GM23338 (cell line): ENCODE measurements around the gene ARFGAP2. TPM values are rescaled to one million over a fixed set of nuclear protein-coding genes. Genes with fewer than 3 reads are reported as not detected.
"Not testable (repeated sequence)": the region's sequence is repeated elsewhere in the genome, so short reads cannot be mapped to it uniquely, and the experiment has no call there.

Source experiments
- ATAC-seq: fragments of 200-7000 bp; cut with Tn5 transposase; 3 replicates; pipeline ENCODE4 v1.9.1; 2020
- DNase-seq: peaks from one replicate; pipeline ENCODE4 v3.0.0-alpha.2; 2015; ENCODE audit warnings: low spot score
- H2AFZ ChIP-seq: fragments of 200-600 bp; sonication (generic); 2 replicates; pipeline ENCODE4 v1.8.0; 2016; ENCODE audit warnings: antibody characterized with exemption, mild to moderate bottlenecking, moderate library complexity
- H3F3A ChIP-seq: fragments of 200-600 bp; sonication (generic); replicated peaks from 2 replicates; pipeline ENCODE4 v1.8.0; 2017; ENCODE audit warnings: antibody characterized with exemption, mixed run types, low read depth
- H3K27ac ChIP-seq: fragments of 200-600 bp; sonication (generic); 2 replicates; pipeline ENCODE4 v1.6.1; 2016; ENCODE audit warnings: low read depth
- H3K27me3 ChIP-seq: fragments of 200-600 bp; sonication (generic); 2 replicates; pipeline ENCODE4 v1.8.0; 2016; ENCODE audit warnings: mild to moderate bottlenecking, mixed run types, moderate library complexity; ENCODE audit not compliant: insufficient read depth
- H3K36me3 ChIP-seq: fragments of 200-600 bp; sonication (generic); 2 replicates; pipeline ENCODE4 v1.8.0; 2016; ENCODE audit warnings: mild to moderate bottlenecking; ENCODE audit not compliant: insufficient read depth
- H3K4me1 ChIP-seq: fragments of 200-600 bp; sonication (generic); 2 replicates; pipeline ENCODE4 v1.8.0; 2016; ENCODE audit warnings: mild to moderate bottlenecking, moderate library complexity; ENCODE audit not compliant: insufficient read depth
- H3K4me2 ChIP-seq: fragments of 200-600 bp; sonication (generic); 2 replicates; pipeline ENCODE4 v1.7.1; 2017; ENCODE audit warnings: mixed run types
- H3K4me3 ChIP-seq: fragments of 200-600 bp; sonication (generic); 2 replicates; pipeline ENCODE4 v1.6.1; 2016; ENCODE audit warnings: mixed run types
- H3K79me2 ChIP-seq: fragments of 200-600 bp; sonication (generic); replicated peaks from 2 replicates; pipeline ENCODE4 v1.8.0; 2017; ENCODE audit warnings: mild to moderate bottlenecking; ENCODE audit not compliant: insufficient read depth
- H3K9me2 ChIP-seq: fragments of 200-600 bp; sonication (generic); 2 replicates; pipeline ENCODE4 v1.8.0; 2017; ENCODE audit not compliant: insufficient read depth
- H4K20me1 ChIP-seq: fragments of 200-600 bp; sonication (generic); replicated peaks from 2 replicates; pipeline ENCODE4 v1.8.0; 2017; ENCODE audit warnings: mild to moderate bottlenecking; ENCODE audit not compliant: insufficient read depth
- H3K27ac Mint-ChIP-seq: 2 replicates; pipeline ENCODE4 v1.8.0; 2020; ENCODE audit warnings: inconsistent platforms, mild to moderate bottlenecking, moderate library complexity, mixed read lengths
- H3K27me3 Mint-ChIP-seq: 3 replicates; pipeline ENCODE4 v1.8.0; 2022; ENCODE audit warnings: low read depth, mild to moderate bottlenecking, moderate library complexity, mixed read lengths, inconsistent platforms; ENCODE audit not compliant: insufficient read depth, poor library complexity
- H3K36me3 Mint-ChIP-seq: 3 replicates; pipeline ENCODE4 v1.8.0; 2021; ENCODE audit warnings: low read depth, mild to moderate bottlenecking, inconsistent platforms, moderate library complexity, mixed read lengths
- H3K4me1 Mint-ChIP-seq: 3 replicates; pipeline ENCODE4 v1.8.0; 2020; ENCODE audit warnings: mild to moderate bottlenecking, inconsistent platforms, mixed read lengths
- H3K4me3 Mint-ChIP-seq: 3 replicates; pipeline ENCODE4 v1.8.0; 2021; ENCODE audit warnings: moderate library complexity, mild to moderate bottlenecking, inconsistent platforms, mixed read lengths
- H3K9me3 Mint-ChIP-seq: 3 replicates; pipeline ENCODE4 v1.8.0; 2020; ENCODE audit warnings: moderate library complexity, mild to moderate bottlenecking, inconsistent platforms, mixed read lengths
- CREB1 ChIP-seq: fragments of 250-450 bp; sonication (Bioruptor Pico); IDR thresholded peaks from 2 replicates; pipeline ENCODE4 v1.5.0; 2020; ENCODE audit warnings: low read depth, mild to moderate bottlenecking, moderate library complexity
- CTCF ChIP-seq, 2 experiments: fragments of 200-600 bp in 1 of 2; sonication (generic) in 1 of 2; conservative IDR thresholded peaks; 2 replicates each; pipeline versions ENCODE4 v1.5.1 to v1.6.1; 2016 to 2017; ENCODE audit warnings: antibody characterized with exemption in 2 of 2, low read depth in 2 of 2, mild to moderate bottlenecking in 2 of 2, moderate library complexity in 1 of 2
- EZH2 ChIP-seq: fragments of 200-600 bp; sonication (generic); IDR thresholded peaks from one replicate; pipeline ENCODE4 v1.8.0; 2017; ENCODE audit warnings: antibody characterized with exemption, mild to moderate bottlenecking, low read depth; ENCODE audit not compliant: unreplicated experiment
- EZH2phosphoT487 ChIP-seq: fragments of 200-600 bp; sonication (generic); IDR thresholded peaks from one replicate; pipeline ENCODE4 v1.8.1; 2018; ENCODE audit warnings: antibody characterized with exemption; ENCODE audit not compliant: unreplicated experiment
- JUNB ChIP-seq: IDR thresholded peaks from one replicate; pipeline ENCODE4 v1.6.1; 2016; ENCODE audit warnings: antibody characterized with exemption; ENCODE audit not compliant: unreplicated experiment
- NANOG ChIP-seq: IDR thresholded peaks from 2 replicates; pipeline ENCODE4 v1.6.1; 2016; ENCODE audit warnings: antibody characterized with exemption, borderline replicate concordance
- POLR2AphosphoS5 ChIP-seq: IDR thresholded peaks from 2 replicates; pipeline ENCODE4 v1.6.1; 2016; ENCODE audit warnings: antibody characterized with exemption, low read depth
- STAT1 ChIP-seq: IDR thresholded peaks from one replicate; pipeline ENCODE4 v1.6.1; 2016; ENCODE audit warnings: antibody characterized with exemption; ENCODE audit not compliant: unreplicated experiment
- ZNF114 ChIP-seq: fragments of 250-450 bp; sonication (Bioruptor Pico); IDR thresholded peaks from 2 replicates; pipeline ENCODE4 v1.5.0; 2020; ENCODE audit warnings: mild to moderate bottlenecking, moderate library complexity
- ZNF331 ChIP-seq: fragments of 250-450 bp; sonication (Bioruptor Pico); IDR thresholded peaks from 2 replicates; pipeline ENCODE4 v1.5.0; 2020; ENCODE audit warnings: low read depth, mild to moderate bottlenecking, moderate library complexity
- polyA plus RNA-seq: library from polyadenylated mRNA; unstranded; fragments of >200 nt; fragmentation: Nextera tagmentation; extraction: Ambion mirVana; gene quantifications from 2 replicates; pipeline ENCODE4 v1.2.1, GENCODE V29; 2016
- total RNA-seq: library from RNA; depleted of rRNA; stranded (reverse); fragments of >200 nt; shearing (Covaris generic); gene quantifications from 2 replicates; pipeline ENCODE4 v1.2.3, GENCODE V29; 2014
- TF ChIP-seq, protein P1 (sequence below): fragments of 250-450 bp; sonication (Bioruptor Pico); IDR thresholded peaks from 2 replicates; pipeline ENCODE4 v1.5.0; 2020; ENCODE audit warnings: mild to moderate bottlenecking, moderate library complexity

ARFGAP2 gene
- total and polyA plus RNA-seq, 2 experiments from 2014 or later: 25.6 to 122 TPM

DNA sequence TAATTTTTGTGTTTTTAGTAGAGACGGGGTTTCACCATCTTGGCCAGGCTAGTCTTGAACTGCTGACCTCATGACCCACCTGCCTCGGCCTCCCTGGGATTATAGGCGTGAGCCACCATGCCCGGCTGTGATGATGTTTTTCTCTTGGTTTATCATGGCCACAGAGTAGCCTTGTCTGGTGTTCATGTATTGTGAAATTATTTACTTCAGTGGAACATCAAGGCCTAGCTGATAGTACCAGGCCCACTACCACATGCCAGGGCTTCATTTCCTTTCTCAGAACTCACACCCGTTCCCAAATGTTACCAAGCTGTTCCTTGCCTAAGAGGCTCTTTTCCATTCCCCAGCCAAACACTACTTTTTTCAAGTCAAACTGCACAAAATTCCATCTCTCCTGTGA is 31.9 kb upstream of the ARFGAP2 start (continued):
- TF ChIP-seq CTCF (conservative IDR thresholded peaks at IDR 0.05; ENCODE audit: low read depth in 2 of 2) (no peak), ZNF331 (CRISPR knock-in tag) (no peak), EZH2phosphoT487 (no peak), CREB1 (CRISPR knock-in tag) (no peak), NANOG (no peak), JUNB (no peak)

- not testable (repeated sequence) for H3K27me3 ChIP-seq, H3K27ac Mint-ChIP-seq, H3K27me3 Mint-ChIP-seq, ATAC-seq, H3K36me3 ChIP-seq, H3K9me2 ChIP-seq, DNase-seq, H3K4me1 Mint-ChIP-seq, H4K20me1 ChIP-seq, H3F3A ChIP-seq, H3K4me3 Mint-ChIP-seq, H2AFZ ChIP-seq, H3K27ac ChIP-seq, H3K9me3 Mint-ChIP-seq, H3K4me2 ChIP-seq, H3K4me3 ChIP-seq, H3K79me2 ChIP-seq, H3K36me3 Mint-ChIP-seq
- H3K4me1 ChIP-seq: peaks cover 11% of the 10 kb centered on the region
These were observed 31.4 kb upstream of the ARFGAP2 start for GRCh38 chr11:47208008-47208552.

DNA sequence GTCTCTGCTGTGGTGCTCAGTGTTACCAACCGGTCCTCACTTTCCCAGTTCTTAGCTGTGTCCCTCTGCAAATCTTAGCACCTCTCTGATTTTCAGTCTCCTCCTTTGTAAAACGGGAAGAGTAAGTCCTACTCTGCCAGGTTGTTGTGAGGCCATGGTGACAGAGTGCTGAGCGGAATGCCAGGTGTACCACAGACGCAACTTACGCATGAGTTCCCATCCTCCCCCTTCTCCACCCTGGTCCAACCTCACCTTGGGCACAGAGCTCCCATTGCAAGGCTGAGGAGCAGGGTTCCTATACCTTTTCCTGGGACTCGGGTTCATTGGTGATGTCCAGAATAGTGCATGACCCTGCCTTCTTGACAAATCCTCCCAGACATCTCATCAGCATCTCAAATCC is 30.8 kb upstream of the ARFGAP2 start:
- Histone ChIP-seq H2AFZ (no peak overlapping the region), H3K27me3 (no peaks in the 10 kb centered on the region), H3K9me2 (no peaks in the 10 kb centered on the region), H3F3A (no peaks in the 10 kb centered on the region), H3K79me2 (no peaks in the 10 kb centered on the region), H3K36me3 (no peaks in the 10 kb centered on the region), H3K4me1 (peaks cover 11% of the 10 kb centered on the region), H3K4me3 (no peak overlapping the region), H4K20me1 (no peaks in the 10 kb centered on the region), H3K27ac (no peak overlapping the region), H3K4me2 (no peak overlapping the region)
- Mint-ChIP-seq H3K27ac (no peak overlapping the region), H3K27me3 (peaks cover 9% of the 10 kb centered on the region), H3K4me1 (peaks cover 10% of the 10 kb centered on the region), H3K36me3 (no peaks in the 10 kb centered on the region), H3K9me3 (no peaks in the 10 kb centered on the region), H3K4me3 (no peak overlapping the region)
- ATAC-seq (no peak), DNase-seq (no peak)
- no peak for TF ChIP-seq EZH2
- TF ChIP-seq POLR2AphosphoS5: no peak
- no peak for TF ChIP-seq EZH2phosphoT487
- no peak for TF ChIP-seq NANOG
- TF ChIP-seq ZNF331 (CRISPR knock-in tag): no peak
- no peak for TF ChIP-seq STAT1
- TF ChIP-seq ZNF114 (CRISPR knock-in tag): no peak
- TF ChIP-seq, protein P1, sequence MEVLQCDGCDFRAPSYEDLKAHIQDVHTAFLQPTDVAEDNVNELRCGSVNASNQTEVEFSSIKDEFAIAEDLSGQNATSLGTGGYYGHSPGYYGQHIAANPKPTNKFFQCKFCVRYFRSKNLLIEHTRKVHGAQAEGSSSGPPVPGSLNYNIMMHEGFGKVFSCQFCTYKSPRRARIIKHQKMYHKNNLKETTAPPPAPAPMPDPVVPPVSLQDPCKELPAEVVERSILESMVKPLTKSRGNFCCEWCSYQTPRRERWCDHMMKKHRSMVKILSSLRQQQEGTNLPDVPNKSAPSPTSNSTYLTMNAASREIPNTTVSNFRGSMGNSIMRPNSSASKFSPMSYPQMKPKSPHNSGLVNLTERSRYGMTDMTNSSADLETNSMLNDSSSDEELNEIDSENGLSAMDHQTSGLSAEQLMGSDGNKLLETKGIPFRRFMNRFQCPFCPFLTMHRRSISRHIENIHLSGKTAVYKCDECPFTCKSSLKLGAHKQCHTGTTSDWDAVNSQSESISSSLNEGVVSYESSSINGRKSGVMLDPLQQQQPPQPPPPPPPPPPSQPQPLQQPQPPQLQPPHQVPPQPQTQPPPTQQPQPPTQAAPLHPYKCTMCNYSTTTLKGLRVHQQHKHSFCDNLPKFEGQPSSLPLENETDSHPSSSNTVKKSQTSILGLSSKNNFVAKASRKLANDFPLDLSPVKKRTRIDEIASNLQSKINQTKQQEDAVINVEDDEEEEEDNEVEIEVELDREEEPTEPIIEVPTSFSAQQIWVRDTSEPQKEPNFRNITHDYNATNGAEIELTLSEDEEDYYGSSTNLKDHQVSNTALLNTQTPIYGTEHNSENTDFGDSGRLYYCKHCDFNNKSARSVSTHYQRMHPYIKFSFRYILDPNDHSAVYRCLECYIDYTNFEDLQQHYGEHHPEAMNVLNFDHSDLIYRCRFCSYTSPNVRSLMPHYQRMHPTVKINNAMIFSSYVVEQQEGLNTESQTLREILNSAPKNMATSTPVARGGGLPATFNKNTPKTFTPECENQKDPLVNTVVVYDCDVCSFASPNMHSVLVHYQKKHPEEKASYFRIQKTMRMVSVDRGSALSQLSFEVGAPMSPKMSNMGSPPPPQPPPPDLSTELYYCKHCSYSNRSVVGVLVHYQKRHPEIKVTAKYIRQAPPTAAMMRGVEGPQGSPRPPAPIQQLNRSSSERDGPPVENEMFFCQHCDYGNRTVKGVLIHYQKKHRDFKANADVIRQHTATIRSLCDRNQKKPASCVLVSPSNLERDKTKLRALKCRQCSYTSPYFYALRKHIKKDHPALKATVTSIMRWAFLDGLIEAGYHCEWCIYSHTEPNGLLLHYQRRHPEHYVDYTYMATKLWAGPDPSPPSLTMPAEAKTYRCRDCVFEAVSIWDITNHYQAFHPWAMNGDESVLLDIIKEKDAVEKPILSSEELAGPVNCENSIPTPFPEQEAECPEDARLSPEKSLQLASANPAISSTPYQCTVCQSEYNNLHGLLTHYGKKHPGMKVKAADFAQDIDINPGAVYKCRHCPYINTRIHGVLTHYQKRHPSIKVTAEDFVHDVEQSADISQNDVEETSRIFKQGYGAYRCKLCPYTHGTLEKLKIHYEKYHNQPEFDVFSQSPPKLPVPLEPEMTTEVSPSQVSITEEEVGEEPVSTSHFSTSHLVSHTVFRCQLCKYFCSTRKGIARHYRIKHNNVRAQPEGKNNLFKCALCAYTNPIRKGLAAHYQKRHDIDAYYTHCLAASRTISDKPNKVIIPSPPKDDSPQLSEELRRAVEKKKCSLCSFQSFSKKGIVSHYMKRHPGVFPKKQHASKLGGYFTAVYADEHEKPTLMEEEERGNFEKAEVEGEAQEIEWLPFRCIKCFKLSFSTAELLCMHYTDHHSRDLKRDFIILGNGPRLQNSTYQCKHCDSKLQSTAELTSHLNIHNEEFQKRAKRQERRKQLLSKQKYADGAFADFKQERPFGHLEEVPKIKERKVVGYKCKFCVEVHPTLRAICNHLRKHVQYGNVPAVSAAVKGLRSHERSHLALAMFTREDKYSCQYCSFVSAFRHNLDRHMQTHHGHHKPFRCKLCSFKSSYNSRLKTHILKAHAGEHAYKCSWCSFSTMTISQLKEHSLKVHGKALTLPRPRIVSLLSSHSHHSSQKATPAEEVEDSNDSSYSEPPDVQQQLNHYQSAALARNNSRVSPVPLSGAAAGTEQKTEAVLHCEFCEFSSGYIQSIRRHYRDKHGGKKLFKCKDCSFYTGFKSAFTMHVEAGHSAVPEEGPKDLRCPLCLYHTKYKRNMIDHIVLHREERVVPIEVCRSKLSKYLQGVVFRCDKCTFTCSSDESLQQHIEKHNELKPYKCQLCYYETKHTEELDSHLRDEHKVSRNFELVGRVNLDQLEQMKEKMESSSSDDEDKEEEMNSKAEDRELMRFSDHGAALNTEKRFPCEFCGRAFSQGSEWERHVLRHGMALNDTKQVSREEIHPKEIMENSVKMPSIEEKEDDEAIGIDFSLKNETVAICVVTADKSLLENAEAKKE (CRISPR knock-in tag): no peak
